A549 (cell line): ENCODE data around the gene RADIL.
"Not testable (repeated sequence)": the region's sequence is repeated elsewhere in the genome, so short reads cannot be mapped to it uniquely, and the experiment has no call there.

ENCODE experiments used
- BHLHE40 ChIP-seq: IDR thresholded peaks from 2 replicates; pipeline ENCODE4 v1.6.1; 2012; ENCODE audit warnings: low read depth, low read length, inconsistent platforms
- CHD2 ChIP-seq: fragments of 150-350 bp; IDR thresholded peaks from 2 replicates; pipeline ENCODE4 v1.6.1; 2014; ENCODE audit warnings: low read length; ENCODE audit not compliant: partially characterized antibody
- ESRRA ChIP-seq: fragments of 150-350 bp; IDR thresholded peaks from 2 replicates; pipeline ENCODE4 v1.6.1; 2014; ENCODE audit warnings: mild to moderate bottlenecking, low read length, borderline replicate concordance
- NR3C1 ChIP-seq: fragments of >200 bp; sonication (Bioruptor Twin); formaldehyde crosslinking; IDR thresholded peaks from 3 replicates; pipeline ENCODE4 v1.6.1; 2017
- POLR2A ChIP-seq: IDR thresholded peaks from 2 replicates; pipeline ENCODE4 v1.6.1; 2012; ENCODE audit warnings: mild to moderate bottlenecking, low read length
- SREBF2 ChIP-seq: fragments of 450-650 bp; IDR thresholded peaks from 2 replicates; pipeline ENCODE4 v1.6.1; 2014; ENCODE audit warnings: mild to moderate bottlenecking, moderate library complexity
- TF ChIP-seq, protein P1 (sequence below): fragments of >200 bp; sonication (Bioruptor Twin); formaldehyde crosslinking; IDR thresholded peaks from 3 replicates; pipeline ENCODE4 v1.5.1; 2016
- TF ChIP-seq, protein P2 (sequence below): IDR thresholded peaks from 2 replicates; pipeline ENCODE4 v1.6.1; 2012

DNA sequence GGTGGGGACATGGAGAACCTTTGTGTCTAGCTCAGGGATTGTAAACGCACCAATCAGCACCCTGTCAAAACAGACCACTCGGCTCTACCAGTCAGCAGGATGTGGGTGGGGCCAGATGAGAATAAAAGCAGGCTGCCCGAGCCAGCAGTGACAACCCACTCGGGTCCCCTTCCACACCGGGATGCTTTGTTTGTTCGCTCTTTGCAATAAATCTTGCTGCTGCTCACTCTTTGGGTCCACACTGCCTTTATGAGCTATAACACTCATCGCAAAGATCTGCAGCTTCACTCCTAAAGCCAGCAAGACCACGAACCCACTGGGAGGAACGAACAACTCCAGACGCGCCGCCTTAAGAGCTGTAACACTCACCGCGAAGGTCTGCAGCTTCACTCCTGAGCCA lies 89.3 kb downstream of the RADIL start:
- TF ChIP-seq CHD2, NR3C1, ESRRA, POLR2A, BHLHE40, SREBF2: not testable (repeated sequence)
- TF ChIP-seq, protein P1, sequence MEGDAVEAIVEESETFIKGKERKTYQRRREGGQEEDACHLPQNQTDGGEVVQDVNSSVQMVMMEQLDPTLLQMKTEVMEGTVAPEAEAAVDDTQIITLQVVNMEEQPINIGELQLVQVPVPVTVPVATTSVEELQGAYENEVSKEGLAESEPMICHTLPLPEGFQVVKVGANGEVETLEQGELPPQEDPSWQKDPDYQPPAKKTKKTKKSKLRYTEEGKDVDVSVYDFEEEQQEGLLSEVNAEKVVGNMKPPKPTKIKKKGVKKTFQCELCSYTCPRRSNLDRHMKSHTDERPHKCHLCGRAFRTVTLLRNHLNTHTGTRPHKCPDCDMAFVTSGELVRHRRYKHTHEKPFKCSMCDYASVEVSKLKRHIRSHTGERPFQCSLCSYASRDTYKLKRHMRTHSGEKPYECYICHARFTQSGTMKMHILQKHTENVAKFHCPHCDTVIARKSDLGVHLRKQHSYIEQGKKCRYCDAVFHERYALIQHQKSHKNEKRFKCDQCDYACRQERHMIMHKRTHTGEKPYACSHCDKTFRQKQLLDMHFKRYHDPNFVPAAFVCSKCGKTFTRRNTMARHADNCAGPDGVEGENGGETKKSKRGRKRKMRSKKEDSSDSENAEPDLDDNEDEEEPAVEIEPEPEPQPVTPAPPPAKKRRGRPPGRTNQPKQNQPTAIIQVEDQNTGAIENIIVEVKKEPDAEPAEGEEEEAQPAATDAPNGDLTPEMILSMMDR = not testable (repeated sequence)
- TF ChIP-seq, protein P2, sequence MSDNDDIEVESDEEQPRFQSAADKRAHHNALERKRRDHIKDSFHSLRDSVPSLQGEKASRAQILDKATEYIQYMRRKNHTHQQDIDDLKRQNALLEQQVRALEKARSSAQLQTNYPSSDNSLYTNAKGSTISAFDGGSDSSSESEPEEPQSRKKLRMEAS = not testable (repeated sequence)
